HCT116 (cell line): ENCODE measurements around the gene LYSMD4. TPM values are rescaled to one million over a fixed set of nuclear protein-coding genes. Genes with fewer than 3 reads are reported as not detected.

ENCODE experiments used
- ATAC-seq: fragments of 200-7000 bp; cut with Tn5 transposase; 2 replicates; pipeline ENCODE4 v1.9.1; 2020; ENCODE audit warnings: mild to moderate bottlenecking, moderate library complexity
- BruUV-seq: library from RNA; stranded (reverse); fragments of 400-500 nt; replicated peaks from 2 replicates; lab custom pipeline; 2021; lab: Mats Ljungman, UMichigan
- CTCF ChIA-PET: fragments of 300-600 bp; sonication (Branson Sonifier 250); formaldehyde crosslinking; loops from one replicate; lab custom pipeline; 2021; ENCODE audit warnings: antibody characterized with exemption; lab: Charles Lee
- POLR2A ChIA-PET: fragments of 300-600, 350-600 bp; sonication (Branson Sonifier 250); formaldehyde crosslinking; loops from one replicate; lab custom pipeline; 2021; ENCODE audit warnings: antibody characterized with exemption; lab: Charles Lee
- RAD21 ChIA-PET, 2 experiments: fragments of 300-600 bp; sonication (Branson Sonifier 250); formaldehyde crosslinking; loops; one replicate each; lab custom pipeline; 2023; ENCODE audit warnings: low total read pairs in 2 of 2; ENCODE audit not compliant: uncharacterized antibody in 2 of 2, unreplicated experiment in 2 of 2, low non-redundant PET in 1 of 2; lab: Charles Lee
- DNase-seq: peaks from one replicate; pipeline ENCODE4 v3.0.0-alpha.2; 2010; ENCODE audit warnings: low read depth, low spot score
- H2AFZ ChIP-seq: fragments of 200-600 bp; shearing (Covaris generic), sonication (generic); 2 replicates; pipeline ENCODE4 v1.6.1; 2017; ENCODE audit warnings: low read depth, mixed run types, mixed read lengths, antibody characterized with exemption, low read length; ENCODE audit not compliant: poor library complexity, severe bottlenecking
- H3K27ac ChIP-seq: 2 replicates; pipeline ENCODE4 v1.5.1; 2012; ENCODE audit warnings: low read depth, low read length
- H3K27me3 ChIP-seq: fragments of 200-600 bp; sonication (generic); 2 replicates; pipeline ENCODE4 v1.6.1; 2016; ENCODE audit warnings: mixed run types, low read length, mixed read lengths; ENCODE audit not compliant: insufficient read depth
- H3K36me3 ChIP-seq, 2 experiments: fragments of 200-500 bp in 1 of 2; fragments of 200-600 bp in 1 of 2; sonication (Bioruptor generic) in 1 of 2; sonication (generic) in 1 of 2; 2 replicates each; pipeline versions ENCODE4 v1.5.1 to v1.6.1; 2014 to 2016; ENCODE audit warnings: low read length in 2 of 2, inconsistent platforms in 1 of 2, mixed read lengths in 1 of 2, mixed run types in 1 of 2; ENCODE audit not compliant: insufficient read depth in 2 of 2, control insufficient read depth in 1 of 2
- H3K4me1 ChIP-seq, 2 experiments: fragments of 200-600 bp in 1 of 2; sonication (generic) in 1 of 2; 2 replicates each; pipeline versions ENCODE4 v1.5.1 to v1.6.1; 2012 to 2017; ENCODE audit warnings: low read length in 2 of 2, inconsistent platforms in 1 of 2, mild to moderate bottlenecking in 1 of 2, mixed read lengths in 1 of 2, mixed run types in 1 of 2, moderate library complexity in 1 of 2; ENCODE audit not compliant: insufficient read depth in 2 of 2, control insufficient read depth in 1 of 2
- H3K4me2 ChIP-seq: fragments of 200-600 bp; sonication (generic); 2 replicates; pipeline ENCODE4 v1.6.1; 2017; ENCODE audit warnings: mixed run types, low read length, mixed read lengths
- H3K4me3 ChIP-seq, 2 experiments: fragments of 200-600 bp in 1 of 2; sonication (generic) in 1 of 2; replicated peaks in 1 of 2; 2 replicates each; pipeline ENCODE4 v1.5.1; 2011 to 2016; ENCODE audit warnings: low read length in 2 of 2, control low read depth in 1 of 2, low read depth in 1 of 2, mild to moderate bottlenecking in 1 of 2, mixed read lengths in 1 of 2, mixed run types in 1 of 2
- H3K79me2 ChIP-seq: fragments of 200-600 bp; sonication (generic); 2 replicates; pipeline ENCODE4 v1.6.1; 2017; ENCODE audit warnings: mild to moderate bottlenecking, mixed run types, low read length, moderate library complexity, mixed read lengths; ENCODE audit not compliant: insufficient read depth
- H3K9ac ChIP-seq: fragments of 200-600 bp; sonication (generic); 2 replicates; pipeline ENCODE4 v1.6.1; 2016; ENCODE audit warnings: low read length, mixed read lengths
- H3K9me2 ChIP-seq: fragments of 200-600 bp; sonication (generic), shearing (Covaris generic); 2 replicates; pipeline ENCODE4 v1.6.1; 2017; ENCODE audit warnings: mixed run types, mild to moderate bottlenecking, moderate library complexity; ENCODE audit not compliant: insufficient read depth
- H3K9me3 ChIP-seq, 2 experiments: fragments of 200-500 bp in 1 of 2; fragments of 200-600 bp in 1 of 2; sonication (Bioruptor generic) in 1 of 2; sonication (generic) in 1 of 2; 2 replicates each; pipeline ENCODE4 v1.6.1; 2014 to 2017; ENCODE audit warnings: low read length in 2 of 2, mixed read lengths in 2 of 2, inconsistent platforms in 1 of 2, low read depth in 1 of 2, mild to moderate bottlenecking in 1 of 2, mixed run types in 1 of 2, moderate library complexity in 1 of 2; ENCODE audit not compliant: control insufficient read depth in 1 of 2, insufficient read depth in 1 of 2
- H4K20me1 ChIP-seq: fragments of 200-600 bp; sonication (generic), shearing (Covaris generic); 2 replicates; pipeline ENCODE4 v1.6.1; 2017; ENCODE audit warnings: mixed run types, mild to moderate bottlenecking, moderate library complexity; ENCODE audit not compliant: insufficient read depth
- EGR1 ChIP-seq: IDR thresholded peaks from 2 replicates; pipeline ENCODE4 v1.6.1; 2012; ENCODE audit warnings: low read depth
- ELF1 ChIP-seq: IDR thresholded peaks from 2 replicates; pipeline ENCODE4 v1.6.1; 2012; ENCODE audit warnings: low read depth, borderline replicate concordance
- EZH2 ChIP-seq: fragments of 200-600 bp; sonication (generic); IDR thresholded peaks from 2 replicates; pipeline ENCODE4 v1.6.1; 2017; ENCODE audit warnings: antibody characterized with exemption, mixed run types
- EZH2phosphoT487 ChIP-seq: fragments of 200-600 bp; IDR thresholded peaks from 2 replicates; pipeline ENCODE4 v1.6.1; 2018; ENCODE audit warnings: antibody characterized with exemption, borderline replicate concordance
- JUND ChIP-seq: IDR thresholded peaks from 2 replicates; pipeline ENCODE4 v1.6.1; 2012
- POLR2A ChIP-seq: IDR thresholded peaks from 2 replicates; pipeline ENCODE4 v1.7.0; 2011; ENCODE audit warnings: borderline replicate concordance; ENCODE audit not compliant: insufficient read depth, insufficient read length; ENCODE audit errors: extremely low read depth
- POLR2AphosphoS5 ChIP-seq: IDR thresholded peaks from 2 replicates; pipeline ENCODE4 v1.6.1; 2011; ENCODE audit warnings: mild to moderate bottlenecking, low read depth, low read length, moderate library complexity
- RAD21 ChIP-seq: IDR thresholded peaks from 2 replicates; pipeline ENCODE4 v1.6.1; 2012; ENCODE audit warnings: low read depth, mild to moderate bottlenecking
- SIN3A ChIP-seq: IDR thresholded peaks from 2 replicates; pipeline ENCODE4 v1.6.1; 2012; ENCODE audit warnings: low read depth
- SP1 ChIP-seq: IDR thresholded peaks from 2 replicates; pipeline ENCODE4 v1.6.1; 2012; ENCODE audit warnings: low read depth
- SRF ChIP-seq: IDR thresholded peaks from 2 replicates; pipeline ENCODE4 v1.6.1; 2012; ENCODE audit warnings: low read depth
- YY1 ChIP-seq: IDR thresholded peaks from 2 replicates; pipeline ENCODE4 v1.6.1; 2011; ENCODE audit warnings: low read length, low read depth, moderate library complexity, mild to moderate bottlenecking; ENCODE audit not compliant: insufficient replicate concordance; ENCODE audit errors: extremely low read depth
- ZFX ChIP-seq: fragments of 450-650 bp; IDR thresholded peaks from 2 replicates; pipeline ENCODE4 v1.6.1; 2017
- ZNF274 ChIP-seq: fragments of 200-500 bp; sonication (Bioruptor generic); IDR thresholded peaks from 2 replicates; pipeline ENCODE4 v1.6.1; 2014; ENCODE audit warnings: mild to moderate bottlenecking, low read depth, low read length, inconsistent platforms
- intact Hi-C: fragments of 100-400 bp; cut with micrococcal nuclease; formaldehyde crosslinking; loops from 2 replicates; pipeline ENCODE4 v1.10.0; 2022
- total RNA-seq: library from RNA; stranded (reverse); gene quantifications from one replicate; pipeline ENCODE4 v1.2.1, GENCODE V29; 2021; ENCODE audit not compliant: unreplicated experiment
- TF ChIP-seq, protein P1 (sequence below): IDR thresholded peaks from 2 replicates; pipeline ENCODE4 v1.6.1; 2012
- TF ChIP-seq, protein P2 (sequence below), 3 experiments: fragments of 200-600 bp in 1 of 3; sonication (generic) in 1 of 3; IDR thresholded peaks in 2 of 3; conservative IDR thresholded peaks in 1 of 3; 2 replicates each; pipeline ENCODE4 v1.5.1; 2012 to 2017; ENCODE audit warnings: low read depth in 2 of 3, low read length in 2 of 3, antibody characterized with exemption in 1 of 3, borderline replicate concordance in 1 of 3, control low read depth in 1 of 3, mild to moderate bottlenecking in 1 of 3, mixed read lengths in 1 of 3, mixed run types in 1 of 3, moderate library complexity in 1 of 3; ENCODE audit not compliant: insufficient read depth in 1 of 3

The LYSMD4 gene
- total RNA-seq, 1 experiment from 2014 or later = 8.6 TPM

DNA sequence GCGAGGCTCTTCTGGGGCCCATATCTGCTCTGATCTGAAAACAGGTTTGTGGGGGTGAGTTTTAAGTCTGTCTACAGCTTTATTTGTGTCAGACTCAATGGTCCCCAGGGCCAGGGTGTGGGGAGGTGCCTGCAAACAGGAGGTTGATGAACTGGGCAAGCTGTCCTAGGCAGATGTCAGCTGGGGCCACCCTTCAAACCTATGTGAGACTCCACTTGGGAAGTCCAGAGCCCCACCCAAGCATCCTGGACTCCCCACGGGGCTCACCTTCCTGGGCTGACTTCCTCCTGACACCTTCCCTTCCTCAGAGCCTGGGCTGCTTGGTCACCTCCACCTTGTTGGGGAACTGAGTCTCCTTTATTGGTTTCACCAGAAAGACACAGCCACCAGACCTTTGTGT, 8.6 kb upstream of the LYSMD4 start:
- H2AFZ ChIP-seq = no peak overlapping the region
- no peak for ATAC-seq
- no peak overlapping the region for H3K9ac ChIP-seq
- no peak overlapping the region for H3K4me3 ChIP-seq
- TF ChIP-seq EGR1 (no peak), ZNF274 (no peak), POLR2A (no peak), SP1 (no peak), EZH2phosphoT487 (no peak), SRF (no peak), POLR2AphosphoS5 (no peak), JUND (no peak), EZH2 (no peak), ELF1 (no peak), ZFX (no peak), YY1 (no peak), SIN3A (no peak), RAD21 (no peak)
- TF ChIP-seq, protein P1, sequence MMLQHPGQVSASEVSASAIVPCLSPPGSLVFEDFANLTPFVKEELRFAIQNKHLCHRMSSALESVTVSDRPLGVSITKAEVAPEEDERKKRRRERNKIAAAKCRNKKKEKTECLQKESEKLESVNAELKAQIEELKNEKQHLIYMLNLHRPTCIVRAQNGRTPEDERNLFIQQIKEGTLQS = no peak
- TF ChIP-seq, protein P2, sequence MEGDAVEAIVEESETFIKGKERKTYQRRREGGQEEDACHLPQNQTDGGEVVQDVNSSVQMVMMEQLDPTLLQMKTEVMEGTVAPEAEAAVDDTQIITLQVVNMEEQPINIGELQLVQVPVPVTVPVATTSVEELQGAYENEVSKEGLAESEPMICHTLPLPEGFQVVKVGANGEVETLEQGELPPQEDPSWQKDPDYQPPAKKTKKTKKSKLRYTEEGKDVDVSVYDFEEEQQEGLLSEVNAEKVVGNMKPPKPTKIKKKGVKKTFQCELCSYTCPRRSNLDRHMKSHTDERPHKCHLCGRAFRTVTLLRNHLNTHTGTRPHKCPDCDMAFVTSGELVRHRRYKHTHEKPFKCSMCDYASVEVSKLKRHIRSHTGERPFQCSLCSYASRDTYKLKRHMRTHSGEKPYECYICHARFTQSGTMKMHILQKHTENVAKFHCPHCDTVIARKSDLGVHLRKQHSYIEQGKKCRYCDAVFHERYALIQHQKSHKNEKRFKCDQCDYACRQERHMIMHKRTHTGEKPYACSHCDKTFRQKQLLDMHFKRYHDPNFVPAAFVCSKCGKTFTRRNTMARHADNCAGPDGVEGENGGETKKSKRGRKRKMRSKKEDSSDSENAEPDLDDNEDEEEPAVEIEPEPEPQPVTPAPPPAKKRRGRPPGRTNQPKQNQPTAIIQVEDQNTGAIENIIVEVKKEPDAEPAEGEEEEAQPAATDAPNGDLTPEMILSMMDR (IDR thresholded peaks at IDR 0.05 in 2 of 3, conservative IDR thresholded peaks at IDR 0.05 in 1 of 3; ENCODE audit: borderline replicate concordance in 1 of 3, insufficient read depth in 1 of 3, low read depth in 2 of 3, low read length in 2 of 3) = no peak
- ChIA-PET RAD21 (no interaction called here), CTCF (interaction anchor here (2.1 kb wide), 1 partner anchor 14 kb away, joined by 5 read pairs; no protein-coding TSS in a partner anchor), POLR2A (no interaction called here)
- no peak overlapping the region for H3K4me2 ChIP-seq
- no peaks in the 10 kb centered on the region for H3K79me2 ChIP-seq
- no peaks in the 10 kb centered on the region for H3K27me3 ChIP-seq
- intact Hi-C loops = no loop called here
- no peak for DNase-seq
- H3K9me3 ChIP-seq = no peaks in the 10 kb centered on the region
- H3K9me2 ChIP-seq = no peaks in the 10 kb centered on the region
- no peaks in the 10 kb centered on the region for H3K36me3 ChIP-seq
- H3K4me1 ChIP-seq = no peaks in the 10 kb centered on the region
- H4K20me1 ChIP-seq = no peaks in the 10 kb centered on the region
- no TSS peak for BruUV-seq
- no peak overlapping the region for H3K27ac ChIP-seq
